HCT116 (cell line): ENCODE data around the gene SDK1.

Experiments
- EZH2phosphoT487 ChIP-seq: fragments of 200-600 bp; IDR thresholded peaks from 2 replicates; pipeline ENCODE4 v1.6.1; 2018; ENCODE audit warnings: antibody characterized with exemption, borderline replicate concordance
- TF ChIP-seq, protein P1 (sequence below): IDR thresholded peaks from 2 replicates; pipeline ENCODE4 v1.6.1; 2012; ENCODE audit warnings: low read depth

DNA sequence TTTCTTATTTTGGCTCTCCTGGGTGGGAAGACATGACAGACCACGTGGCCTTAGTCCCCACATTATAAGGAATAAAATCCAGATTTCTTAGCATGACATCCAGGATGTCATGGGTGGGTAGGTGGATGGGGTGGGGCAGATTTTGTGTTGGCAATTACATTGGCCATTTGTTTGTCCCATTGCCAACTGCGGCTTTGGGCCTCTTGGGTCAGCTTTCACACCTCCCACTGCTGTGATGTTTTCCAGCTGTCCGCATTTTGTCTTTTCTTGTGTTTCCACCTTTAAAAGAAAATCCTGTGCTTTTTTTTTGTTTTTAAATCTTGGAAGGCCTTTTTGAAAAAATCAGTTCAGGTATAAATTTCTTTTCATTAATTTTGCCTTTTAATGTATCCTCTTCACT is 237.0 kb downstream of the SDK1 start:
- TF ChIP-seq, protein P1, sequence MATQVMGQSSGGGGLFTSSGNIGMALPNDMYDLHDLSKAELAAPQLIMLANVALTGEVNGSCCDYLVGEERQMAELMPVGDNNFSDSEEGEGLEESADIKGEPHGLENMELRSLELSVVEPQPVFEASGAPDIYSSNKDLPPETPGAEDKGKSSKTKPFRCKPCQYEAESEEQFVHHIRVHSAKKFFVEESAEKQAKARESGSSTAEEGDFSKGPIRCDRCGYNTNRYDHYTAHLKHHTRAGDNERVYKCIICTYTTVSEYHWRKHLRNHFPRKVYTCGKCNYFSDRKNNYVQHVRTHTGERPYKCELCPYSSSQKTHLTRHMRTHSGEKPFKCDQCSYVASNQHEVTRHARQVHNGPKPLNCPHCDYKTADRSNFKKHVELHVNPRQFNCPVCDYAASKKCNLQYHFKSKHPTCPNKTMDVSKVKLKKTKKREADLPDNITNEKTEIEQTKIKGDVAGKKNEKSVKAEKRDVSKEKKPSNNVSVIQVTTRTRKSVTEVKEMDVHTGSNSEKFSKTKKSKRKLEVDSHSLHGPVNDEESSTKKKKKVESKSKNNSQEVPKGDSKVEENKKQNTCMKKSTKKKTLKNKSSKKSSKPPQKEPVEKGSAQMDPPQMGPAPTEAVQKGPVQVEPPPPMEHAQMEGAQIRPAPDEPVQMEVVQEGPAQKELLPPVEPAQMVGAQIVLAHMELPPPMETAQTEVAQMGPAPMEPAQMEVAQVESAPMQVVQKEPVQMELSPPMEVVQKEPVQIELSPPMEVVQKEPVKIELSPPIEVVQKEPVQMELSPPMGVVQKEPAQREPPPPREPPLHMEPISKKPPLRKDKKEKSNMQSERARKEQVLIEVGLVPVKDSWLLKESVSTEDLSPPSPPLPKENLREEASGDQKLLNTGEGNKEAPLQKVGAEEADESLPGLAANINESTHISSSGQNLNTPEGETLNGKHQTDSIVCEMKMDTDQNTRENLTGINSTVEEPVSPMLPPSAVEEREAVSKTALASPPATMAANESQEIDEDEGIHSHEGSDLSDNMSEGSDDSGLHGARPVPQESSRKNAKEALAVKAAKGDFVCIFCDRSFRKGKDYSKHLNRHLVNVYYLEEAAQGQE: no peak
- TF ChIP-seq EZH2phosphoT487: no peak
